Activated T-helper 9 cell treated with anti-CD3 and anti-CD28 coated beads, Interleukin-2, amount 50 U/mL, for 16 hours (primary cell): ENCODE data around the gene AKAP8.

Source experiments
- DNase-seq: peaks from one replicate; pipeline ENCODE4 v3.0.0-alpha.2; 2020; ENCODE audit warnings: low read depth

The AKAP8 gene

DNA sequence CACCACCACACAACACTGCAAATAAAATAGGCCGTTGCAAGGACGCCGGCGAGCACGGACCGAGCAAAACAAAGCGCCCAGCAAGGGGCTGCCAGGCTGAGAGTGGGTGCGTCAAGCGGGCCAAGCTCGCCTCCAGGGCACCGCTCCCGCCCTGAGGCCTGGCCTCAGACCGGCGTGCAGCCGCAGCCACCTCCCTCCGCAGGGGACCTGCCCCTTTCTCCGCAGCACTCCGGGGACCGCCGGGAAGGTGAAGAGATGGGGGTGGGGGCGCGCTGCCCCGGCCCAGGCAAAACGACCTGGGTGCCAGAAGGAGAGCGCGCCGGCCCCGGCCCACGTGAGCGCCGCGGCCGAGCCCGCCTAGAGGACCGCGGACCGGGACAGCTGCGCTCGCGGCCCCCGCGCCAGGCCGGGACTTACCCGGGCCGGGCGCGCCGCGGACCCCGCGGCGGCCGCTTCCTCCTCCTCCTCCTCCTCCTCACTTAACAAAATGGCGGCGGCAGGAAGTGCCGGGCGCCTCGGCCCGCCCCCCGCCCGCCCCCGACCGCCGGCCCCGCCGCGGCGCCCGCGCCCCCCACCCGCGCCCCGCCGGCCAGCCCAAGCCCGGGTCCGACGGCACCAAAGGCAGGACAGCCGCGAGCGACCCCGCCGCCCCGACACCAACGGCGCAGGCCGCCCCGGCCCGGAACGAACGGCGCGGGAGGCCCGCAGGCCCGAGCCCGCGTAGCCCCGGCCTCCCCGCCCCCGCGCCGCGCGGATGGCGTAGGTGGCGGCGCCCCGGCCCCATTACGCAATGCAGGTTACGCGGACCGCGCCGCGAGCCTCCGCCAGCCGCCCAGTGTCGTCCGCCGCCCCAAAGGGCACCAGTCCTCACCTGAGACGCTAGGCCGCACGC is 47.9 kb downstream of the AKAP8 start:
- peak; percentile 46 for DNase-seq

DNA sequence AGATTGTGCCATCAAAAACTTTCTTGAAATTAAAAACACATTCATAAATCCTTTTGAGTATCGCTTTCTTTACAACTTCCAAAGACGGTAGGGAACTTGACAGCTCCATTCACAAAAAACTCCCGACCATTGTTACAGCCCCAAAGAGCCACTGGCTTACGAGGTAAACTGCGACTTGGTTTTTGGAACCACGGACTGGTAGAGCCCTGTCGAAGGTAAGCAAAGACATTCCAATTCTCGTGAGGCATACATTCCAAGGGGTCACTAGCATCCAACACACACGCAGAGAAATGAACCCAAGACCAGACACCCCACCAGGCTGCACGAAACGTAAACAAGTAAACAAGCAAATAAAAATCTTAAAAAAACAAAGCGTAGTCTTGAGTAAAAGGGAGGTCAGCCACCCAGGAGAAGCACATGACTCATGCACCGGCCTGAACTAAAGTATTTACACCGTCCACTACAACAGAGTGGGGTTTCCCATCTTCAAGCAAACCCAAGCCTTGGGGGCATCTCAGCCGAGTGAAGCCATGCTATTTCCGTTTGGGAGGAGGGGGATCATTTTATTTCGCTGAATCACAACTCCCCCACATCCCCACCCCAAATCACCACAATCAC is 48.7 kb downstream of the AKAP8 start:
- DNase-seq, result no peak

DNA sequence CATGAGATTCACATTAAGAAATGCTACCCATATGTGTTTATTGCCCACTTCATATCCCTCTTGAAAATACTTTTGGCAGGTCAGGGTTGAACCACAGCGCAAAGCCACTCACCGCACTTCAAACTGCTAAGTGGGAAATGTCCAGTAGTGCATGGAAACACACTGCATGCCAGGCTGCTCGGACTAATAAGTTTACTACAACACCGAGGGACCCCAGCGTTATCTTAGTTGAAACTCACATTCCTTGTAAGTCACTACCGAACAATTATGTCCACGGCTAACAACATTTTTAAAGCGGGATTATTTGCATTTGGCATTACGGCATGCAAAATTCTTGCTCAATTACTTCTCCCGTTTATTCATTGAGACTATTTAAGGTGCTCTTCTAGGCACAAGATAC is 51.3 kb downstream of the AKAP8 start:
- no peak for DNase-seq

DNA sequence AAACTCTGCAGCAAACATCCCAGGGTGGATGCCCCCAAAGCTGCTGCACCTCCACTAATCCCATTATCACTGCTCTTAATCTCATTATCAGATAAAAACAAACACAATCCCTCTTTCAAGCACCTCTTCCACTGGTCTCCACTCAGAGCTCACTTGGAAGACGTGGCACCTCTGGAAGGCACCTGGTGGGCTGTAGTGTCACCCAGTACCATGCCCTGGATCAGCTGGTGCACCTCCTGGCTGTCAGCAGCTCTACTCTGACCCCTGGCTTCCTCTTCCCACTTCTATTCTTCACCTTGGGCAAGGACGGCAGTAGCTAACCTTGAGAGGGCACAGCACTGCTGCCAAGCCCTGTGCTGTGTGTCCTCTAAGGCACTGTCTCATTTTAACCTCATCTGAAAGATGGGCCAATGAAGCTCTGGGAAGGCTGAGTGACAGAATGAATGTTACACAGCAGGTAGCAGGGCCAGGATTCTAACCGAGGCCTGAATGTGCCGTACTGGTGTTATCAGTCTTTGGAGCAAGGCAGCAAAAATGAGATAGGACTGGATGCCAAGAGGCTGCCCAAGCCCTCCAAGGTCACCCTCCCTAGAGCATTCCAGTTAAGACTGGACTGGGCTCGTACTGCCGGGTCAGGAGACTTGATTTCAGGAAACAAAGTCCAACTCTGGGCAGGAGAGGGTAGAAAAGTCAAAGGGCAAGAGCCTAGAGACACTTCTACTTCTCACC is 54.6 kb downstream of the AKAP8 start:
- no peak for DNase-seq

DNA sequence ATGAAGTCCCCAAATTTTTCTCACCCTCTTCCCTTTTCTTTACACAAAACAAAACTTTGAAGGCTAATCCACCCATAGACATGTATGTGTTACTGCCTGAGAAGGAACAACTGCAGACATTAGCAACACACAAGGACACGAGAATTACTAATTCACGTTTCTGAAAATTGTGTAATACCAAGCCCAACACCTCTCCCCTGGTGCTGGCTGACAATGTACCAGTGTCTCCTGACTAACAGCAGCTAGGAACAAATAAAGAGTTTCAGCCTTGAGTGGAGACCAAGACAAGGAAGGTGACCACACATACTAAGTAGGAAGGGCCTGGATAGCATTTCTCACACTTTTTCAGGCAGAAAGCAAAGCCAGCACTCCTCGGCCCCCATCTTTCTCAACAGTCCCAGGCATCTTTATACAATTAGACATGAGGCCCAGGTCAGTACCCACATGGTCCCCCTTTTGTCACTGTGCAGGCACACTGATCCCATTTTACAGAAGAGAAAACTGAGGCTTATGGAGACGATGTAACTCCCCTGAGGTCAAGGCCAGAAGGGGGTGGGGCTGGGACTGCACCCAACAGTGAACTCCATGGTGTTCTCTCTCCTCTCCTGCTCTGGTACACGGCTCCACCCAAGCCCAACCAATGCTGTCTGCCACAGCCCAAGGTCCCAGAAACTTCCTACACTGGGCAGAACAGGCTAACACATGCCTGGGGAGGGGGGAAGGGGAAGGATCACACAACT is 55.9 kb downstream of the AKAP8 start:
- no peak for DNase-seq

DNA sequence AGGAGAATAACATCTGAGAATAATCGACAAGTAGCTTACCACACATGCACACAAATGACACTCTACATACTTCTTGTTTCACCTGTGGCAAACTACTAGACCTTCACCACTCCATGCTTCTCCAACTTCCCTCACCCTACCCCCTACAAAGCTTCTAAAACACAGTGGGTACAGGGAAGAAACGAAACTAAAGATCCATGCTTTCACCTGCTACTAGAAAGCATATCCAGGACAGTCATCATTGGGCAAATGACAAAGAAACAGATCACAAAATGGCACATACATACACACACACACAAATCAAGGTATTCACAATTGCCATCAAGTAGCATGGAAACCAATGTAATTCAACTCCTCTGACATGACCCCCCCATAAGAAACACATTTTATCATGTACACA is 57.8 kb downstream of the AKAP8 start:
- DNase-seq, result no peak

DNA sequence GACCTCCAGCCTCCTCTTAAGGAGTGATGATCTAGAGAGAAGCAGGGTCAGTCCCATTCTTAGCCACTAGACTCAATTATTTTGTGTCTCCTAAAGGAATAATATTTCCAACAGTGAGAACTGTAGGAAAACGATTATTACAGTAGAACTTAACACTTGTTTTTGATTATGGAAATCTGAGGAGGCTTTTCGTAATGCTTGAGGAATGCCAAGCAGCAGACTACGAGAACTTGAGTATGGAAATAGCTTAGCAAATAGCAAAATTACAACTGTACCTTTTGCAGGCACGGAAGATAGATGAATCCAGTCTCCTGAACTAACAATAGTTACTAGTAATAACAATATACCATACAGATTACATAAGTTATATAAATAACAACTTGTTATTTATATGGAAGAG is 59.5 kb downstream of the AKAP8 start:
- no peak for DNase-seq

DNA sequence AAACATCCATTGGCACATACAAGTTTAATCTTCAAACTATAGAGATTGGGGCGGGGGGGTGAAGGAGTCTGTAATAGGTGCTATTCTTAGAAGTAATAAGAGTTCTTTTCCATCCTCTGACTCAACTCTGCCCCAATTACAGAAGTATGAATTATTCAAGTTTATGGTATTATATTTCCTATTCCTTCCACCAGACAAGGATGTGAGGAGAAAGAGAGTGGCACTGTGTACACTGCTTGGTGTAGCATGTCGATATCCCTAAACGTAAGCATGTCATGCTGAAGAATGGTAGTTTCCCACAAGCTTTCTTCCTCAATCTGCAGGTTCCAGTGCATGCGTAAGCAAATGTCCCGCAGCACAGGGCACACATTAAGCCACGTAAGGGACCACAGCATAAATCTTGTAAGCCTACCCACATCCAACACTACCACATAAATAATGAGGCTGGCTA is 61.3 kb downstream of the AKAP8 start:
- DNase-seq, result no peak

DNA sequence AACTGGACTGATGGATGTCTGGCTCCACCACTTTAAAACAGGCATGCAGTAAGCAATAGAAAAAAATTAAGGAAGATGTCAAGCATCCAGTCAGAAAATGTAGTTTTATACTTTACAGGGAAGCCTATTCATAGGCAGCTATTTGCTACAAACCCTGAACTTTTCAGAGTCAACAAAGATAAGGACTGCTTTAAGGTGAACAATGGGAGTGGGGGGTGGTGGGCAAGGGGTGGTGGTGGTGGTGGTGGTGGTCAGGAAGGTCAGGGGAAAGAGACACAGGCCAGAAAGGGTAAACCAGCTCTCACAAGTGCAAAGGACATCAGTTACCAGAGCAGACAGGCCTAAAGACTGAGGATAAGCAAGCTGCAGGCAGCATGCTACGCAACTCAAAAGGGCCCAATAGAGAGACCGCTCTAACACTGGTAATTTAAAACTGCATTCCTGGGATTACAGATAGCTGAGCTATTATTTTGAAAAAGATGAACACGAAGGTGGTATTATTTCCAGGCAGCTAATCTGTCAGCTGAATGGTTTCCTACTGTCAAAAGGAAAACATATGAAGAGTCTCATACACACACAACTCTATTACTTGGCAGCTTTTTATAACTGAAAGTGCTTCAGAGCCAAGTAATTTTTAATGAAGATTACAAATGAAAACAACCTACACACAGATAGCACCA is 62.1 kb downstream of the AKAP8 start:
- DNase-seq, result no peak

DNA sequence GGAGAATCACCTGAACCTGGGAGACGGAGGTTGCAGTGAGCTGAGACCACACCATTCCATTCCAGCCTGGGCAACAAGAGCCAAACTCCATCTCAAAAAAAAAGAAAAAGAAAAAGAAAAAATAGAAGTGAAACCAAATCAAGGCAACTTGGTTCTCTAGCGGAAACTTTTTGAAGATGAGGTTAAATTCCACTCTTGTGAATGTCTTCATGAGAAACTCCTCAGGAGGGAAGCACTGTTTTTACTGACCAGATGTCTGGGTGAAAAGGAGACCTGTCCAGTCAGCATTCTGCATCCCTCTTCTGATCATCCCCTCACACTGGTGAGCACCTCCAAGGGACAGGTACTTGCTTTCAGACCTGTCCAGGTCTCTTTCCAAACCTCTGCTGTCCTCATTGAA is 63.1 kb downstream of the AKAP8 start:
- DNase-seq, result no peak

DNA sequence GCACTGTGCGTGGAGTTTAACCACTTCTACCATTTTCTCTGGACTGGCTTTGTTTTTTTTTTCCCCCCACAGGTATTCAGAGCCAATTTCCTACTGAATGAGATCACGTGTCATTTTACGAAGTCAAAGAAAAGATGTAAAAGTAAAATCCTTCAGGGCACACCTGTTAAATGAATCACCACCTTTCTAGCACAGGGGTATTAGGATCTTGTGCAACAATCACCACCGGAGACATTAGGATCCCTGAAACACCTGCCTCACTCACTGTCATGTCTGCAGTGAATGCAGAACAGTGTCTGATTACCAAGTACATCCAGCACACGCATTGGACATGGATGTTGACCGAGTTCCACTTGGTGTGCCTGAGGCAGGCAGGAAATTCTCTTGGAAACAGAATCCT is 64.5 kb downstream of the AKAP8 start:
- no peak for DNase-seq

DNA sequence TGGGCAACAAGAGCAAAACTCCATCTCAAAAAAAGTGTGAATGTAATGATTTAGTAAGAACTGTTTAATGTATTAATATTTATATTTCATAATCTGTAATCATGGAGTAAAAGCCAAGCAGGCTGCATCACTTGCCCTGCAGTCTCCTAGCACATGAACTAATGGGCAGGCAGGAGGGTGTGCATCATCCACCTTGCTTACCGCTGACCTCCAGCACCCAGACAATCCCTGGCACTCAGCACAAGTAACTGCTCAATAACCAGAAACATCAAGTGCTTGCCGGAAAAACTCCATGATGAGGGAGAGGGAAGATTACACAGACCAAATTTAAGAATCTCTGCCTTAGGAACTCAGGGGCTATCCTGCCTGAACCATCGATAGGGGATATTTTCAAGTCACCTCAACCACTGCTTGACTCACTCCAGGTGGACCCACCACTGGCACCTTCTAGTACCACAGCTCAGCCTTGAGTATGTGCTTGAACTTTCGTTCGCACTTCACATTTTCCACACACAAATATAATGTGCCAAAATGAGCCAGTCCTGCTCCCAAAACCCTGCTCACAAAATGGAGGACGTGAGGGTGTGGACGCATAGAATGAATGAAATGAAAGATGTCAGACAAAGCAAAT is 65.8 kb downstream of the AKAP8 start:
- DNase-seq, result no peak

DNA sequence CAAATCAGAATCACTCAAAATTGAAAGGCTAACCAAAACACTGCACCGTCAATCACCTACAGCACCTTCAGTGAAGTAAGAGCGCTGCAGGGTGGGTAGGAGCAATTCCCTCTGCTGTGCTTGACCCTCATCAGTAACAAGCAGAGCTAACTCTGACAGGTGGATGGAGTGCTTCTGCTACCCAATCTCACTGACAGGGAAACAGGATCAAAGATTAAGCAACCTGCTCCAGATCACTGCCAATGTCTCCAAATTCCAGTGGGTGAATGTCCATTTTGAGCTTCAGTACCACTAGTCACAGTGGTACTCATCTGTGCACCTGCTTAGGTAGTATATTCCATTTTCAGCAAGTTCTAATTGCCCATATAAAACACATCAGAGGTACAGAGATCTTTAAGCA is 72.4 kb downstream of the AKAP8 start:
- DNase-seq, result no peak

DNA sequence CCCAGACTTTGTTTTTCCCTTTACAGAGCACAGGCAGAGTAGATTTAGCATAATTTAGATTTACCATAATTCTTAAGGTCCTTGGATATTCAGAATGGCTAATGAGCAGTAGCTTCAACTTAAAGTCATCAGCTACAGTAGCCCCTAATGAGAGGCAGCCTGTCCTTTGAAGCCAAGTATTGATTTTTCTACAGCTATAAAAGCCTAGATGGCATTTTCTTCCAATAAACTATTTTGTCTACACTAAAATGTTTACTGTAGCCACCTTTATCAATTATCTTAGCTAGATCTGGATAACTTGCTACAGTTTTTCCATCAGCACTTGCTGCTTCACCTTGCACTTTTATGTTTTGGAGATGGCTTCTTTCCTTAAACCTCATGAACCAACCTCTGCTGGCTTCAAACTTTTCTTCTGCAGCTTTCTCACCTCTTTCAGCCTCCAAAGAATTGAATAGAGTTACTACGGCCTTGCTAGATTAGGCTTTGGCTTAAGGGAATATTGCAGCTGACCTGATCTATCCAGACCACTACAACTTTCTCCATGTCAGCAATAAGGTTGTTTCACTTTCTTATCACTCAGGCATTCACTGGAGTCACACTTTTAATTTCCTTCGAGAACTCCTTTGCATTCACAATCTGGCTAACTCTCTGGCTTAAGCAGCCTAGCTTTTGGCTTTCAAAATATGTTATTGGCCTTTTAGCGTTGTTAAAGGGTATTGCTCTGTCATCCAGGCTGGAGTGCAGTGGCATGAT is 73.8 kb downstream of the AKAP8 start:
- no peak for DNase-seq

DNA sequence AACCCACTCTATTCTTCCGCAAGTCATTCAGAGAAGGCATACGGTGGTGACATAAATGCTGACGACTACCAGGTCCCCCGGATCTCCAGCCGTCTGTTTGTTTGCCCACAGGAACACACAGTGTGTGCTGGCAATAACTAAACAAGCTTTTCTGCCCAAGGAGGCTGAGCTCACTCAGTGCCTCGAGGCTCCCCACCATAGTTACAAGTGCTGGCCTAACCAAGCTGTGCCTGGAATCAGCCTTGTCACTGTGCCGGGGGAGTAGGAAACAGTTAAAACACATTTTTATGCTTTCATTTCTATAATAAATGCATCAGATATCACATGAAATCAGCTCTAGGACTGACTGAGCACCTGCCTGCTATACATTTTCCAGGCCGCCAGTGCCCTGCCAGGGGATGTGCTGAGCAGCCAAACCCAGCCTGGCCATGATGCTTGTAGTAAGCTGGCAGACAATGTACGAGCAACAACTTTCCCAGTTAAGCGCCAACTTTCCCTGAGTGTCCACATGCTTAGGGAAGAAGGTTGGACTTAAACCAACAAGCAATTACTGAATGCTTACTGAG is 75.4 kb downstream of the AKAP8 start:
- peak; percentile 20 for DNase-seq
